ENCODE measurements around the gene ANGPTL8. TPM values are rescaled to one million over a fixed set of nuclear protein-coding genes. Genes with fewer than 3 reads are reported as not detected.

Gene ANGPTL8
- total and polyA plus RNA-seq, 3 donors from 2014 or later = not detected

GRCh38 chr19:11202488-11203193 is 36.8 kb upstream of the ANGPTL8 start:
- Histone ChIP-seq H3K27me3 (no peaks in the 10 kb centered on the region), H3K27ac (peak overlapping the region; percentile 85 to 86), H3K36me3 (ENCODE audit: low read depth, missing control alignments) (no peaks in the 10 kb centered on the region), H3K4me3 (no peak overlapping the region), H3K9me3 (no peaks in the 10 kb centered on the region), H3K4me1 (peaks cover 27% of the 10 kb centered on the region)
- intact Hi-C loops (cut with DNase I; ENCODE audit: low total_unique reads) = loop anchor here (2.0 to 5.0 kb wide), 2 partner anchors 66 to 165 kb away; no protein-coding TSS in a partner anchor
- 80 to 88% methylated on average over 20 of the region's 20 CpGs for WGBS, 2 donors
- TF ChIP-seq CTCF (IDR thresholded peaks at IDR 0.05) (no peak), POLR2A (IDR thresholded peaks at IDR 0.05) (no peak)
- no peak for DNase-seq

GRCh38 chr19:11203194-11204075 is 36.0 kb upstream of the ANGPTL8 start:
- H3K27me3 ChIP-seq = no peaks in the 10 kb centered on the region
- intact Hi-C loops (cut with DNase I; ENCODE audit: low total_unique reads) = loop anchor here (2.0 to 5.0 kb wide), 2 partner anchors 67 to 166 kb away; no protein-coding TSS in a partner anchor
- peak; percentile 88 for DNase-seq
- no peak overlapping the region for H3K4me3 ChIP-seq
- peaks cover 24% of the 10 kb centered on the region for H3K4me1 ChIP-seq
- peak overlapping the region; percentile 85 to 86 for H3K27ac ChIP-seq
- no peaks in the 10 kb centered on the region for H3K9me3 ChIP-seq
- H3K36me3 ChIP-seq (ENCODE audit: low read depth, missing control alignments) = no peaks in the 10 kb centered on the region
- TF ChIP-seq CTCF (IDR thresholded peaks at IDR 0.05) (peak; percentile 74 to 89 (median 80)), POLR2A (IDR thresholded peaks at IDR 0.05) (no peak)
- WGBS, 2 donors = 31 to 33% methylated on average over 13 to 17 of the region's 17 CpGs

GRCh38 chr19:11204076-11204602 is 35.3 kb upstream of the ANGPTL8 start:
- Histone ChIP-seq H3K4me3 (no peak overlapping the region), H3K27ac (peak overlapping the region; percentile 85 to 86), H3K36me3 (ENCODE audit: low read depth, missing control alignments) (no peaks in the 10 kb centered on the region), H3K4me1 (peaks cover 20% of the 10 kb centered on the region), H3K27me3 (no peaks in the 10 kb centered on the region), H3K9me3 (no peaks in the 10 kb centered on the region)
- intact Hi-C loops (cut with DNase I; ENCODE audit: low total_unique reads) = loop anchor here (5.0 kb wide), 1 partner anchor 167 kb away; no protein-coding TSS in a partner anchor
- no peak for TF ChIP-seq CTCF (IDR thresholded peaks at IDR 0.05)
- no peak for TF ChIP-seq POLR2A (IDR thresholded peaks at IDR 0.05)
- WGBS, 2 donors = 78 to 80% methylated on average over 8 to 9 of the region's 9 CpGs
- no peak for DNase-seq

- peaks cover 20% of the 10 kb centered on the region for H3K4me1 ChIP-seq
- peak overlapping the region; percentile 85 to 86 for H3K27ac ChIP-seq
- H3K4me3 ChIP-seq = no peak overlapping the region
- H3K27me3 ChIP-seq = no peaks in the 10 kb centered on the region
- 51 to 55% methylated on average over 5 of the region's 5 CpGs for WGBS, 2 donors
- intact Hi-C loops (cut with DNase I; ENCODE audit: low total_unique reads) = loop anchor here (5.0 kb wide), 1 partner anchor 168 kb away; no protein-coding TSS in a partner anchor
- no peak for DNase-seq
- H3K36me3 ChIP-seq (ENCODE audit: low read depth, missing control alignments) = no peaks in the 10 kb centered on the region
- H3K9me3 ChIP-seq = no peaks in the 10 kb centered on the region
- TF ChIP-seq CTCF (IDR thresholded peaks at IDR 0.05) (no peak), POLR2A (IDR thresholded peaks at IDR 0.05) (no peak)
These were observed 34.5 kb upstream of the ANGPTL8 start for GRCh38 chr19:11204943-11205349.
